ENCODE measurements around the gene ZFR.

Gene ZFR

DNA sequence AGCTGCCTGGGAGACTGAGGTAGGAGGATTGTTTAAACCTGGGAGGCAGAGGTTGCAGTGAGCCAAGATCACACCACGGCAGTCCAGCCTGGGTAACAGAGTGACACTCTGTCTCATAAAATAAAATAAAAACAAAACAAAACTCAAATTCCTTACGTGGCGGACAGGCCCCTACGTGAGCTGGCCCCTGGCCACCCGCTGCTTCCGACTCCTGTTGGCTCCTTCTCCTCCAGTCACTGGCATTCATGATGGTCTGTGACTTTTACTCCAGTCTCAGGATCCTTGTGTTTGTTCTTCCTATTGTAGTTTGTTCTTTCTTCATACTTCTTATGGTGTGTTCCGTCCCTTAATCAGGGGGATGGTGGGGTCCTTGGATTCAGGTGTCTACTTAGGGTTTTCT is 28.5 kb upstream of the ZFR start:
- TF ChIP-seq CTCF (IDR thresholded peaks at IDR 0.05), result no peak
- Histone ChIP-seq H3K9me3 (no peaks in the 10 kb centered on the region), H3K36me3 (no peaks in the 10 kb centered on the region), H3K4me1 (ENCODE audit: control insufficient read depth in 1 of 2, insufficient read depth in 1 of 2, low read depth in 1 of 2, low read length in 1 of 2) (no peaks in the 10 kb centered on the region), H3K27ac (no peak overlapping the region), H3K4me3 (ENCODE audit: low read depth in 1 of 2, low read length in 1 of 2) (no peak overlapping the region), H3K27me3 (no peaks in the 10 kb centered on the region)

DNA sequence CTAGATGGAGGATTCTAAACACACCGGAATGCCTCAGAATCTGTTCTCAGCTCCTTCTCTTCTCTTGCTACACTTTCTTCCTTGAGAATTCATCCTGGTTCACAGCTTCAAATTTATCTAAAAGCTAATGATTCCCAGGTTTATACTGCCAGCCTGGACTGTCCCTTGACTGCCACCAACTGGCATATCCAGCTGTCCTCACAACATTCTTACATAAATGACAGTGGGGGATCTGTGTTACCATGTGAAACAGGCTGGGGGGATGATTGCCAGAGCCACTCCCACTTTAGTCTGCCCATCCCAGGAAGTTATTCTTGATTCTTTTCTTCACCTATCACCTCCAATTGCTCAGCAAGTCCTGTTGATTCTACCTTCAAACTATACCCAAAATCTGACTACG is 27.2 kb upstream of the ZFR start:
- Histone ChIP-seq H3K4me3 (ENCODE audit: low read depth in 1 of 2, low read length in 1 of 2) (no peak overlapping the region), H3K27ac (no peak overlapping the region), H3K4me1 (ENCODE audit: control insufficient read depth in 1 of 2, insufficient read depth in 1 of 2, low read depth in 1 of 2, low read length in 1 of 2) (no peaks in the 10 kb centered on the region), H3K9me3 (no peaks in the 10 kb centered on the region), H3K36me3 (no peaks in the 10 kb centered on the region), H3K27me3 (no peaks in the 10 kb centered on the region)
- no peak for TF ChIP-seq CTCF (IDR thresholded peaks at IDR 0.05)

GRCh38 chr5:32465076-32465475 is 20.5 kb upstream of the ZFR start:
- H3K36me3 ChIP-seq, result no peaks in the 10 kb centered on the region
- H3K4me1 ChIP-seq (ENCODE audit: control insufficient read depth in 1 of 2, insufficient read depth in 1 of 2, low read depth in 1 of 2, low read length in 1 of 2), result no peaks in the 10 kb centered on the region
- H3K27ac ChIP-seq, result no peak overlapping the region
- H3K4me3 ChIP-seq (ENCODE audit: low read depth in 1 of 2, low read length in 1 of 2), result no peak overlapping the region
- no peaks in the 10 kb centered on the region for H3K27me3 ChIP-seq
- H3K9me3 ChIP-seq, result no peaks in the 10 kb centered on the region
- TF ChIP-seq CTCF (IDR thresholded peaks at IDR 0.05), result no peak

DNA sequence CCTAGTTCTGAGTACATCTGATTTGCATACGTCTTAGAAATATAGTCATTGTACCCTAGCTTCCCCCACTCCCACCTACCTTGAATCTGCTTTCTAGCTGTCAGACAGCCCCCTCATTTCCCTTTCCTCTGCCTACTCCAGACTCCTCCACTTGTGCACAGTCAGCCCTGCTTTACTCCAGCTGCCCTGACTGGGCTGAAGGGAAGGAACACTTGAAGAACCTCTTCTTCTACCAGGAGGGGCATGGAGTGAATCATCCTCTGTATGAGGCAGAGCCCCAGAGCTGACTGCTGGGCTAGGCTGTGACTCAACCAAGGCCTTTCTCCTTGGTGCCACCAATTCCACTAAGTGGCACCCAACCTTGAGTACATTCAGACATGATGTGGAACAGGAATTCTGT is 18.1 kb upstream of the ZFR start:
- H3K4me3 ChIP-seq (ENCODE audit: low read depth in 1 of 2, low read length in 1 of 2), result no peak overlapping the region
- no peak for TF ChIP-seq CTCF (IDR thresholded peaks at IDR 0.05)
- no peak overlapping the region for H3K27ac ChIP-seq
- no peaks in the 10 kb centered on the region for H3K9me3 ChIP-seq
- H3K36me3 ChIP-seq, result no peaks in the 10 kb centered on the region
- H3K27me3 ChIP-seq, result no peaks in the 10 kb centered on the region
- H3K4me1 ChIP-seq (ENCODE audit: control insufficient read depth in 1 of 2, insufficient read depth in 1 of 2, low read depth in 1 of 2, low read length in 1 of 2), result no peaks in the 10 kb centered on the region

DNA sequence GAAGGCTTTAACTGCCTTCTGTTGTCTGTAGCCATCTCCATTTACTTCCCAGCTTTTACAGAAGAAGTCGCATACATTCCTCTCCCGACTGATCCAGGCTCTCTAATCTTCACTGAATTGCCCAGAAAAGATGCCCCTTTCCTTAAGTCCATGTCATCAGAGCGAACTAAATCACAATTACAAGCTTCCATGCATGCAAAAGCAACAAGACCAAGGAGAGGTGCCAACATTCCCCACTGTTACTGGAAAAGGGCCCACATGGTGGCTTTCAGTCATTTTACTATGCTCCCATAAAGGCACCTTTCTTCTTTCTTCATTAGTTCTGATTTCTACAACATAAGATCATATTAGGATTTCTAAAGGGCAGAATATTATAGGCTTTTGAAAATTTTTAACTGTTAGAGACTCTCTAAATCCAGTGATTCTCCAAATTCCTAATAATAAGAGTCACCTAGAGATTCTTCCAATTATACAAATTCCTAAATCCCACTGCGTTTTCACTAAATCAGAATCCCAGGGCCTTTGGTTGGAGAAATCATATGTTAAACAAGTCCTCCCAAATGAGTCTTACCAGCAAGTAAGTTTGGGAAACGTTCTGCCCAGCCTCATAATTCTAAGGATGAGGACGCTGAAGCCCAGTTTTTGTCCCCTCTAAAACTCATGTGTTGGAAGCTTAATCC is 17.0 kb upstream of the ZFR start:
- no peak overlapping the region for H3K27ac ChIP-seq
- no peak overlapping the region for H3K4me3 ChIP-seq (ENCODE audit: low read depth in 1 of 2, low read length in 1 of 2)
- H3K27me3 ChIP-seq, result no peaks in the 10 kb centered on the region
- no peaks in the 10 kb centered on the region for H3K36me3 ChIP-seq
- no peaks in the 10 kb centered on the region for H3K4me1 ChIP-seq (ENCODE audit: control insufficient read depth in 1 of 2, insufficient read depth in 1 of 2, low read depth in 1 of 2, low read length in 1 of 2)
- no peaks in the 10 kb centered on the region for H3K9me3 ChIP-seq
- TF ChIP-seq CTCF (IDR thresholded peaks at IDR 0.05), result no peak

DNA sequence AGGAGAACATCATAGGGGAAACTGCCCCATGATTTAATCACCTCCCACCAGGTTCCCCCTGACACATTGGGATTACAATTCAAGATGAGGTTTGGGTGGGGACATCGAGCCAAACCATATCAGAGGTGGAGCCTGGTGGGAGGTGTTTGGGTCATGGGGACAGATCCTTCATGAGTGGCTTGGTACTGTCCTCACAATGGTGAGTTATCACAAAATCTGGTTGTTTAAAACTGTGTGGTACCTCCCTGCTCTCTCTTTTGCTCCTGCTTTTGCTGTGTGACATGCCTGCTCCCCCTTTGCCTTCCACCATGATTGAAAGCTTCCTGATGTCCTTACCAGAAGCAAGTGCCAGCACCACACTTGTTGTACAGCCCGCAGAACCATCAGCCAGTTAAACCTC is 16.2 kb upstream of the ZFR start:
- Histone ChIP-seq H3K4me3 (ENCODE audit: low read depth in 1 of 2, low read length in 1 of 2) (no peak overlapping the region), H3K36me3 (no peaks in the 10 kb centered on the region), H3K9me3 (no peaks in the 10 kb centered on the region), H3K4me1 (ENCODE audit: control insufficient read depth in 1 of 2, insufficient read depth in 1 of 2, low read depth in 1 of 2, low read length in 1 of 2) (no peaks in the 10 kb centered on the region), H3K27ac (no peak overlapping the region), H3K27me3 (no peaks in the 10 kb centered on the region)
- TF ChIP-seq CTCF (IDR thresholded peaks at IDR 0.05), result no peak
